MCF 10A (cell line): Measurements from ENCODE around the gene NEK1. TPM values are rescaled to one million over a fixed set of nuclear protein-coding genes. Genes with fewer than 3 reads are reported as not detected.
"Not testable (repeated sequence)": the region's sequence is repeated elsewhere in the genome, so short reads cannot be mapped to it uniquely, and the experiment has no call there.

Experiments used
- BruUV-seq: library from RNA; stranded (reverse); fragments of 400-500 nt; replicated peaks from 2 replicates; lab custom pipeline; 2021; lab: Mats Ljungman, UMichigan
- CTCF ChIA-PET: fragments of 300-600 bp; sonication (Branson Sonifier 250); formaldehyde crosslinking; extraction: SDS; loops from one replicate; lab custom pipeline; 2021; ENCODE audit warnings: antibody characterized with exemption, inconsistent platforms; lab: Yijun Ruan, JAX
- POLR2A ChIA-PET: fragments of 300-600, 350-650 bp; sonication (Branson Sonifier 250); formaldehyde crosslinking; extraction: SDS; loops from one replicate; lab custom pipeline; 2020; ENCODE audit warnings: antibody characterized with exemption, inconsistent platforms; lab: Yijun Ruan, JAX
- DNase-seq: peaks from one replicate; pipeline ENCODE4 v3.0.0-alpha.2; 2018; ENCODE audit not compliant: unreplicated experiment
- H3K27ac Mint-ChIP-seq: one replicate; pipeline ENCODE4 v1.8.0; 2022; ENCODE audit warnings: mild to moderate bottlenecking, low read depth, mixed read lengths; ENCODE audit not compliant: unreplicated experiment
- H3K27me3 Mint-ChIP-seq: one replicate; pipeline ENCODE4 v1.8.0; 2022; ENCODE audit warnings: mixed read lengths; ENCODE audit not compliant: insufficient read depth, unreplicated experiment
- H3K36me3 Mint-ChIP-seq: one replicate; pipeline ENCODE4 v1.8.0; 2022; ENCODE audit warnings: mild to moderate bottlenecking, moderate library complexity, mixed read lengths; ENCODE audit not compliant: insufficient read depth, unreplicated experiment
- H3K4me1 Mint-ChIP-seq: one replicate; pipeline ENCODE4 v1.8.0; 2022; ENCODE audit warnings: mixed read lengths; ENCODE audit not compliant: insufficient read depth, unreplicated experiment
- H3K4me3 Mint-ChIP-seq: one replicate; pipeline ENCODE4 v1.8.0; 2022; ENCODE audit warnings: mild to moderate bottlenecking, moderate library complexity, mixed read lengths; ENCODE audit not compliant: unreplicated experiment
- H3K9me3 Mint-ChIP-seq: one replicate; pipeline ENCODE4 v1.8.0; 2022; ENCODE audit warnings: mixed read lengths; ENCODE audit not compliant: unreplicated experiment
- CTCF ChIP-seq: fragments of 200-600 bp; IDR thresholded peaks from one replicate; pipeline ENCODE4 v1.8.0; 2022; ENCODE audit warnings: antibody characterized with exemption, mild to moderate bottlenecking; ENCODE audit not compliant: unreplicated experiment
- intact Hi-C: fragments of 100-400 bp; cut with micrococcal nuclease; formaldehyde crosslinking; loops from 2 replicates; pipeline ENCODE4 v1.14.1; 2022
- total RNA-seq: library from RNA; stranded (reverse); gene quantifications from 2 replicates; pipeline ENCODE4 v1.2.3, GENCODE V29; 2022

Gene NEK1
- total RNA-seq, 1 experiment from 2014 or later: 15.5 TPM

GRCh38 chr4:169582203-169582602, 30.2 kb downstream of the NEK1 start:
- Mint-ChIP-seq H3K4me1 (no peaks in the 10 kb centered on the region), H3K27ac (no peak overlapping the region), H3K36me3 (peaks cover 14% of the 10 kb centered on the region), H3K9me3 (no peaks in the 10 kb centered on the region), H3K27me3 (no peaks in the 10 kb centered on the region), H3K4me3 (no peak overlapping the region)
- TF ChIP-seq CTCF: no peak
- intact Hi-C loops: no loop called here
- POLR2A ChIA-PET: no interaction called here
- DNase-seq: no peak
- CTCF ChIA-PET: interaction anchor here (0.7 to 0.8 kb wide), 2 partner anchors 572 to 1512 kb away, joined by 3 to 9 read pairs; no protein-coding TSS in a partner anchor
- BruUV-seq: no TSS peak

- no peak for DNase-seq
- peaks cover 12% of the 10 kb centered on the region for H3K4me1 Mint-ChIP-seq
- H3K9me3 Mint-ChIP-seq: no peaks in the 10 kb centered on the region
- no TSS peak for BruUV-seq
- intact Hi-C loops: no loop called here
- H3K27me3 Mint-ChIP-seq: no peaks in the 10 kb centered on the region
- ChIA-PET CTCF (interaction anchor here (1.5 to 3.3 kb wide), 3 partner anchors 8 to 20 kb away, joined by 3 to 36 read pairs (median 5); no protein-coding TSS in a partner anchor), POLR2A (no interaction called here)
- TF ChIP-seq CTCF: no peak
- no peak overlapping the region for H3K4me3 Mint-ChIP-seq
- H3K27ac Mint-ChIP-seq: no peak overlapping the region
- H3K36me3 Mint-ChIP-seq: peaks cover 34% of the 10 kb centered on the region
Measured at GRCh38 chr4:169573889-169574288, 38.5 kb downstream of the NEK1 start.

GRCh38 chr4:169571435-169571834, 40.9 kb downstream of the NEK1 start:
- peak; percentile 41 for DNase-seq
- peaks cover 37% of the 10 kb centered on the region for H3K36me3 Mint-ChIP-seq
- intact Hi-C loops: no loop called here
- TF ChIP-seq CTCF: no peak
- H3K4me1 Mint-ChIP-seq: peaks cover 14% of the 10 kb centered on the region
- BruUV-seq: no TSS peak
- H3K27ac Mint-ChIP-seq: no peak overlapping the region
- H3K9me3 Mint-ChIP-seq: no peaks in the 10 kb centered on the region
- H3K4me3 Mint-ChIP-seq: no peak overlapping the region
- ChIA-PET CTCF (interaction anchor here (0.6 to 0.7 kb wide), 2 partner anchors 9 to 76 kb away, joined by 3 read pairs; no protein-coding TSS in a partner anchor), POLR2A (no interaction called here)
- no peaks in the 10 kb centered on the region for H3K27me3 Mint-ChIP-seq

- H3K27ac Mint-ChIP-seq, H3K27me3 Mint-ChIP-seq, H3K9me3 Mint-ChIP-seq, intact Hi-C loops, H3K4me3 Mint-ChIP-seq, POLR2A ChIA-PET, DNase-seq, BruUV-seq: not testable (repeated sequence)
- H3K36me3 Mint-ChIP-seq: peaks cover 38% of the 10 kb centered on the region
- peaks cover 16% of the 10 kb centered on the region for H3K4me1 Mint-ChIP-seq
- CTCF ChIA-PET: interaction anchor here (0.6 kb wide), 2 partner anchors 77 to 455 kb away, joined by 3 to 4 read pairs; no protein-coding TSS in a partner anchor
Measured at GRCh38 chr4:169571012-169571411, 41.4 kb downstream of the NEK1 start.

- H3K27ac Mint-ChIP-seq, intact Hi-C loops: not testable (repeated sequence)
Measured at GRCh38 chr4:169570266-169570665, 42.1 kb downstream of the NEK1 start.

GRCh38 chr4:169569188-169569587, 43.2 kb downstream of the NEK1 start:
- H3K4me3 Mint-ChIP-seq, DNase-seq, BruUV-seq, H3K9me3 Mint-ChIP-seq, H3K27ac Mint-ChIP-seq, H3K27me3 Mint-ChIP-seq: not testable (repeated sequence)
- Mint-ChIP-seq H3K36me3 (peaks cover 24% of the 10 kb centered on the region), H3K4me1 (peaks cover 16% of the 10 kb centered on the region)
- intact Hi-C loops: loop anchor here (5.0 kb wide), 1 partner anchor 82 kb away; no protein-coding TSS in a partner anchor
- ChIA-PET CTCF (interaction anchor here (0.6 kb wide), 1 partner anchor 21 kb away, joined by 3 read pairs; no protein-coding TSS in a partner anchor), POLR2A (interaction anchor here (0.8 kb wide), 1 partner anchor 42 kb away, joined by 3 read pairs; no protein-coding TSS in a partner anchor)

More at GRCh38 chr4:169570266-169570665, 42.1 kb downstream of the NEK1 start:
- CTCF ChIA-PET: interaction anchor here (0.6 kb wide), 1 partner anchor 455 kb away, joined by 4 read pairs; no protein-coding TSS in a partner anchor
- Mint-ChIP-seq H3K4me1 (peaks cover 16% of the 10 kb centered on the region), H3K36me3 (peaks cover 31% of the 10 kb centered on the region)
- H3K9me3 Mint-ChIP-seq, POLR2A ChIA-PET, DNase-seq, H3K27me3 Mint-ChIP-seq, H3K4me3 Mint-ChIP-seq, BruUV-seq: not testable (repeated sequence)
